GM12872 (cell line): ENCODE measurements around the gene CCDC174.

Experiments used
- TF ChIP-seq, protein P1 (sequence below): IDR thresholded peaks from 3 replicates; pipeline ENCODE4 v1.5.1; 2011; ENCODE audit warnings: low read depth, mild to moderate bottlenecking, low read length, moderate library complexity; ENCODE audit not compliant: insufficient read depth

CCDC174 gene

DNA sequence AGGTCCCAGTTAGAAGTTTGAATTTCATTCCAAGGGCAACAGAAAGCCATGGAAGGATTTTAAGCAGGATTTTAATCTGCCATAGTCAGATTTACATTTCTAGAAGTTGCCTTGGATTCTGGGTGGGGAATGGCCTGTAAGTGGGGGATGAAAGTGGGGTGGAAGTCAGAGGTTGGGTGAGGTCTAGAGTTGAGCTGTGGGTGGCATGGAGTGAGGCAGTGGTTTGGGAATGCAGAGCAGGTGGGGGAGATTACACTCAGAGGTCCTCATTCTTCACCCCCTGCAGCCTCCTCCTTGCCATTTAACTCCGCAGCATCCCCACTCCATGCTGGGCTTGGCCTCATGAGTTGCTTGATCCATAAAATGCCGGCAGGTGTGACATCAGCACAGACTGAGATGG is 32.0 kb upstream of the CCDC174 start:
- TF ChIP-seq, protein P1, sequence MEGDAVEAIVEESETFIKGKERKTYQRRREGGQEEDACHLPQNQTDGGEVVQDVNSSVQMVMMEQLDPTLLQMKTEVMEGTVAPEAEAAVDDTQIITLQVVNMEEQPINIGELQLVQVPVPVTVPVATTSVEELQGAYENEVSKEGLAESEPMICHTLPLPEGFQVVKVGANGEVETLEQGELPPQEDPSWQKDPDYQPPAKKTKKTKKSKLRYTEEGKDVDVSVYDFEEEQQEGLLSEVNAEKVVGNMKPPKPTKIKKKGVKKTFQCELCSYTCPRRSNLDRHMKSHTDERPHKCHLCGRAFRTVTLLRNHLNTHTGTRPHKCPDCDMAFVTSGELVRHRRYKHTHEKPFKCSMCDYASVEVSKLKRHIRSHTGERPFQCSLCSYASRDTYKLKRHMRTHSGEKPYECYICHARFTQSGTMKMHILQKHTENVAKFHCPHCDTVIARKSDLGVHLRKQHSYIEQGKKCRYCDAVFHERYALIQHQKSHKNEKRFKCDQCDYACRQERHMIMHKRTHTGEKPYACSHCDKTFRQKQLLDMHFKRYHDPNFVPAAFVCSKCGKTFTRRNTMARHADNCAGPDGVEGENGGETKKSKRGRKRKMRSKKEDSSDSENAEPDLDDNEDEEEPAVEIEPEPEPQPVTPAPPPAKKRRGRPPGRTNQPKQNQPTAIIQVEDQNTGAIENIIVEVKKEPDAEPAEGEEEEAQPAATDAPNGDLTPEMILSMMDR = no peak

DNA sequence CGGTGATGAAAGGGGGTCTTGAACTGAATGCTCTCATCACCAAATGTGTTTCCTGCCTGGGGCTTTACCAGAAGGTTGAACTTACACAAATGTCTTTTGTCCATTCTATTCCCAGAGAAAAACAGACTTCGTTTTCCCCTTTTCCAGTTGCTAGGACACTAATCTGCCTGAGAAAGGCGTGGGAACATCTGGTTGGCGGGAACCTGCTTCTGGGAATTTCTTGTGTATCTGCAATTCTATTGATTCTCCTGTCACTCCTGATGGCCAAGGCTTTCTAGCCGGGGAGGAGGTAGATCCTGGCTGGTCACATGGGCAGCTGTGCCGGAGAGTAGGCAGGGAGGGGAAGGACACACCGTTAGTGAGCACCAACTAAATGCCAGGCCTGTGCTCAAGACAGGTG is 31.1 kb upstream of the CCDC174 start:
- TF ChIP-seq, protein P1 = no peak

DNA sequence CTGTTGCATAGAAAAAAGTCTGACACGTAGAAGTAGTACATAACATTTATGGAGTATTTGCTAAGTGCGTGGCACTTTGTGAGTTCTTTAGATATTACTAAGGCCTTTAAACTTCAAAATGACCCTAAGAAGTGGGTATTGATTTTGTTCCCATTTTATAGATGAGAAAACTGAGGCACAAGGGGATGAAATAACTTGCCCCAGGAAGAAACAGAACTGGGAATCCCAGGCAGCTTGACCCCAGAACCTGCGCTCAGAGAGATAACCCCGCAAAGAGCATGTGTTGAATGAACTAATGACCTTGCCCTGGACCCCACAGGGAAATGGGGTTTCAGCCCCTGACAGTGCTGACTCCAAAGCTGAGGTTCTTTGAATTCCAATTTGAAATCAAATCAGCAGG is 30.5 kb upstream of the CCDC174 start:
- TF ChIP-seq, protein P1 = no peak

DNA sequence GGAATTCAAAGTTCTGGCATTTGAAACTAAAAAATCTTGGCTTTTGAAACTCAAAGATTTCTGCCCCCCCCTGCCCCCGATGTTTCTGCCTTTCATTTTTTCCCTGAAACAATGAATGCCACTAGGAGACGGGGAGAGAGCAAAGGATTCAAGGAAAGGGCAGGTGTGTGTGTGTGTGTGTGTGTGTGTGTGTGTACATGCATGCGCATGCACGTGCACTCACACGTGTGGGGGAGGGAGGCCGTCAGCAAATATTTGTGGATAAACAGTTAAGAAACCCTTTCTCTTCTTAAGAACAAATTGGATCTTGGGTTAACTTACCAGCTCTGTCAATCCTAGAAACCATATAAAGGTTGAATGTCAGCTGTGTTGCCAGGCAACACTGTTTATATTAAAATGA is 29.2 kb upstream of the CCDC174 start:
- TF ChIP-seq, protein P1 = no peak

DNA sequence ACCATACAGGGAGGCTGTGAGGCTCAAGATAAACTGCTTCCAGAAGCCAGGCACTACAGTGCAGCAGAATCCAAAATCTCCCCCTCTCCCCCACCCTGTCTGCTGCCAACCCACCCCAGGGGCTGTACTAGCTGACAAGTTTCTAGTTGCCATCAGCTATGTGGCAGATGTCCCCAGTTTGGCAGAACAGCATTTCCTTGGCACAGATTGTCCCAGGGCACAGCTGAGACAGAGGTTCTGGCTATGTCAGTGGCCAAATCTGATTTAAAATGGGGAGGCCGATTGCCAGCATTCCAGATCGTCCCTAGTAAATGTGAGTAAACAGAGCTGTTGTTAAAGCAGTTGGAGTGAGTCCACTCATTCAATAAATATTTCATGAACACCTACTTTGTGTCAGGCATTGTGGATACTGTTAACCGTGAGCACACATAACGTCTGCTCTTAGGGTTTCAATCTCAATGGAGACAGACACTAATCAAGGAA is 28.0 kb upstream of the CCDC174 start:
- TF ChIP-seq, protein P1 = no peak

- TF ChIP-seq, protein P1 = no peak
Measured at GRCh38 chr3:14624498-14624897, 27.1 kb upstream of the CCDC174 start.

- TF ChIP-seq, protein P1 = no peak
Measured at GRCh38 chr3:14625443-14625842, 26.1 kb upstream of the CCDC174 start.

DNA sequence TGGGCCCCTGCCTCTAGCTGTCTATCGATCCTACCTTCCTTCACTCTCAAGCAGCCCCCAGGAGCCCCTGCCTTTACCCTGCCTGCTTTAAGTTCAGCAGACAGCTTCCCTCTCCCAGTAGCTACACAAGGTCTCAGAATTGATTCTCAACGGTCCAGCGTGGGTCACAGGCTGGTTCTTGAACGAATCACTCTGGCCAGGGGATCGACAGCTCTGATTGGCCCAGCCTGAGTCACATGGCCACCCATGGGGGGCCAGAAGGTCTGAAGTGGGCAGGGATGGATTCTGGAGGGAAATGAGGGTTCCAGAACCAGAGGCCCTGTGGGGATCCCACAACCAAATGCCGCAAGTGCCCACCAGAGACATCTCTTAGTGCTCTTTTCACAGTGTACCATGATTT is 23.7 kb upstream of the CCDC174 start:
- TF ChIP-seq, protein P1 = no peak
